Measurements from ENCODE around the gene LPAR5. TPM values are rescaled to one million over a fixed set of nuclear protein-coding genes. Genes with fewer than 3 reads are reported as not detected.

The LPAR5 gene
- total RNA-seq, 3 donors from 2014 or later, result 3.8 to 5.5 (median 5.1) TPM

GRCh38 chr12:6626654-6627283 lies 9.0 kb downstream of the LPAR5 start:
- no peaks in the 10 kb centered on the region for H3K27me3 Mint-ChIP-seq (ENCODE audit: low read depth)
- peak in 1 of 2 donors; percentile 28 for ATAC-seq
- H3K4me3 Mint-ChIP-seq, result peak overlapping the region; percentile 73
- peaks cover 35% of the 10 kb centered on the region for H3K4me1 Mint-ChIP-seq (ENCODE audit: low read depth)
- no peaks in the 10 kb centered on the region for H3K9me3 Mint-ChIP-seq
- H3K36me3 Mint-ChIP-seq (ENCODE audit: insufficient read depth), result no peaks in the 10 kb centered on the region
- no peak for DNase-seq

- no peaks in the 10 kb centered on the region for H3K9me3 Mint-ChIP-seq
Measured at GRCh38 chr12:6620885-6621274, 14.9 kb downstream of the LPAR5 start.

GRCh38 chr12:6620137-6620884 lies 15.4 kb downstream of the LPAR5 start:
- DNase-seq, result peak; percentile 53
- Mint-ChIP-seq H3K9me3 (no peaks in the 10 kb centered on the region), H3K4me1 (ENCODE audit: low read depth) (peaks cover 7% of the 10 kb centered on the region), H3K27me3 (ENCODE audit: low read depth) (no peaks in the 10 kb centered on the region), H3K36me3 (ENCODE audit: insufficient read depth) (peaks cover 5% of the 10 kb centered on the region), H3K4me3 (peak overlapping the region; percentile 69)
- ATAC-seq, result peak; percentile 73 to 79

More at GRCh38 chr12:6620885-6621274, 14.9 kb downstream of the LPAR5 start:
- Mint-ChIP-seq H3K4me3 (peak overlapping the region; percentile 69), H3K36me3 (ENCODE audit: insufficient read depth) (peaks cover 5% of the 10 kb centered on the region), H3K27me3 (ENCODE audit: low read depth) (no peaks in the 10 kb centered on the region), H3K4me1 (ENCODE audit: low read depth) (peaks cover 7% of the 10 kb centered on the region)
- DNase-seq, result no peak
- ATAC-seq, result peak in 1 of 2 donors; percentile 9

- H3K9me3 Mint-ChIP-seq, result no peaks in the 10 kb centered on the region
- ATAC-seq (no peak), DNase-seq (no peak)
- H3K36me3 Mint-ChIP-seq (ENCODE audit: insufficient read depth), result peaks cover 5% of the 10 kb centered on the region
- peaks cover 12% of the 10 kb centered on the region for H3K4me1 Mint-ChIP-seq (ENCODE audit: low read depth)
- no peaks in the 10 kb centered on the region for H3K27me3 Mint-ChIP-seq (ENCODE audit: low read depth)
- no peak overlapping the region for H3K4me3 Mint-ChIP-seq
Measured at GRCh38 chr12:6618483-6619225, 17.1 kb downstream of the LPAR5 start.

- Mint-ChIP-seq H3K36me3 (ENCODE audit: insufficient read depth) (peaks cover 5% of the 10 kb centered on the region), H3K4me3 (no peak overlapping the region), H3K9me3 (no peaks in the 10 kb centered on the region), H3K4me1 (ENCODE audit: low read depth) (peaks cover 31% of the 10 kb centered on the region), H3K27me3 (ENCODE audit: low read depth) (no peaks in the 10 kb centered on the region)
- DNase-seq, result no peak
- no peak for ATAC-seq
Measured at GRCh38 chr12:6615802-6616201, 20.0 kb downstream of the LPAR5 start.

GRCh38 chr12:6614513-6615172 lies 21.1 kb downstream of the LPAR5 start:
- ATAC-seq, result no peak
- Mint-ChIP-seq H3K4me3 (no peak overlapping the region), H3K4me1 (ENCODE audit: low read depth) (peaks cover 33% of the 10 kb centered on the region), H3K36me3 (ENCODE audit: insufficient read depth) (peaks cover 3% of the 10 kb centered on the region), H3K9me3 (no peaks in the 10 kb centered on the region), H3K27me3 (ENCODE audit: low read depth) (no peaks in the 10 kb centered on the region)
- no peak for DNase-seq

- ATAC-seq (peak in 1 of 2 donors; percentile 9), DNase-seq (peak; percentile 20)
- H3K4me1 Mint-ChIP-seq (ENCODE audit: low read depth), result peaks cover 33% of the 10 kb centered on the region
- H3K9me3 Mint-ChIP-seq, result no peaks in the 10 kb centered on the region
- no peaks in the 10 kb centered on the region for H3K27me3 Mint-ChIP-seq (ENCODE audit: low read depth)
- H3K36me3 Mint-ChIP-seq (ENCODE audit: insufficient read depth), result no peaks in the 10 kb centered on the region
- H3K4me3 Mint-ChIP-seq, result no peak overlapping the region
Measured at GRCh38 chr12:6613776-6614512, 21.8 kb downstream of the LPAR5 start.

GRCh38 chr12:6613015-6613775 lies 22.6 kb downstream of the LPAR5 start:
- Mint-ChIP-seq H3K4me1 (ENCODE audit: low read depth) (peaks cover 33% of the 10 kb centered on the region), H3K27me3 (ENCODE audit: low read depth) (no peaks in the 10 kb centered on the region), H3K4me3 (no peak overlapping the region), H3K36me3 (ENCODE audit: insufficient read depth) (no peaks in the 10 kb centered on the region), H3K9me3 (no peaks in the 10 kb centered on the region)
- no peak for ATAC-seq
- no peak for DNase-seq

- no peak for DNase-seq
- H3K27me3 Mint-ChIP-seq (ENCODE audit: low read depth), result no peaks in the 10 kb centered on the region
- H3K4me3 Mint-ChIP-seq, result peak overlapping the region; percentile 24
- H3K9me3 Mint-ChIP-seq, result no peaks in the 10 kb centered on the region
- H3K36me3 Mint-ChIP-seq (ENCODE audit: insufficient read depth), result no peaks in the 10 kb centered on the region
- H3K4me1 Mint-ChIP-seq (ENCODE audit: low read depth), result peaks cover 33% of the 10 kb centered on the region
- no peak for ATAC-seq
Measured at GRCh38 chr12:6612652-6613014, 23.1 kb downstream of the LPAR5 start.

GRCh38 chr12:6612247-6612646 lies 23.5 kb downstream of the LPAR5 start:
- no peaks in the 10 kb centered on the region for H3K9me3 Mint-ChIP-seq
- peaks cover 33% of the 10 kb centered on the region for H3K4me1 Mint-ChIP-seq (ENCODE audit: low read depth)

GRCh38 chr12:6608592-6609281 lies 27.0 kb downstream of the LPAR5 start:
- ATAC-seq (no peak), DNase-seq (peak; percentile 15)
- Mint-ChIP-seq H3K36me3 (ENCODE audit: insufficient read depth) (peaks cover 16% of the 10 kb centered on the region), H3K9me3 (no peaks in the 10 kb centered on the region), H3K4me3 (no peak overlapping the region), H3K4me1 (ENCODE audit: low read depth) (peaks cover 46% of the 10 kb centered on the region), H3K27me3 (ENCODE audit: low read depth) (no peaks in the 10 kb centered on the region)

More at GRCh38 chr12:6612247-6612646, 23.5 kb downstream of the LPAR5 start:
- ATAC-seq, result no peak
- no peaks in the 10 kb centered on the region for H3K27me3 Mint-ChIP-seq (ENCODE audit: low read depth)
- no peaks in the 10 kb centered on the region for H3K36me3 Mint-ChIP-seq (ENCODE audit: insufficient read depth)
- no peak for DNase-seq
- H3K4me3 Mint-ChIP-seq, result peak overlapping the region; percentile 24

- Mint-ChIP-seq H3K9me3 (no peaks in the 10 kb centered on the region), H3K4me1 (ENCODE audit: low read depth) (peaks cover 50% of the 10 kb centered on the region), H3K36me3 (ENCODE audit: insufficient read depth) (peaks cover 21% of the 10 kb centered on the region), H3K4me3 (no peak overlapping the region), H3K27me3 (ENCODE audit: low read depth) (no peaks in the 10 kb centered on the region)
- peak; percentile 46 for DNase-seq
- peak; percentile 27 to 35 for ATAC-seq
Measured at GRCh38 chr12:6607751-6608591, 27.8 kb downstream of the LPAR5 start.

All from activated T-cell treated with anti-CD3 and anti-CD28 coated beads, Interleukin-2, amount 50 U/mL, for 4 hours (primary cell).